HepG2 (cell line): ENCODE measurements around the gene ATRIP. TPM values are rescaled to one million over a fixed set of nuclear protein-coding genes. Genes with fewer than 3 reads are reported as not detected.
A peak's percentile ranks its signal among the peaks of the same experiment; 100 is the strongest.

Source experiments
- ATAD3A ChIP-seq: sonication (generic); formaldehyde crosslinking; IDR thresholded peaks from 2 replicates; pipeline ENCODE4 v1.4.0; 2020; ENCODE audit warnings: missing genetic modification reagents
- BORCS8-MEF2B ChIP-seq: sonication (generic); formaldehyde crosslinking; IDR thresholded peaks from 2 replicates; pipeline ENCODE4 v1.8.0; 2022; ENCODE audit warnings: mild to moderate bottlenecking, missing genetic modification reagents
- E2F5 ChIP-seq: sonication (generic); formaldehyde crosslinking; conservative IDR thresholded peaks from 2 replicates; pipeline ENCODE4 v1.4.0; 2020; ENCODE audit warnings: missing genetic modification reagents
- EED ChIP-seq: sonication (generic); formaldehyde crosslinking; IDR thresholded peaks from 2 replicates; pipeline ENCODE4 v1.5.0; 2020; ENCODE audit warnings: mild to moderate bottlenecking, missing genetic modification reagents
- FIP1L1 ChIP-seq: fragments of 200-400 bp; formaldehyde crosslinking; IDR thresholded peaks from 2 replicates; pipeline ENCODE4 v1.6.1; 2018; ENCODE audit warnings: low read depth, mild to moderate bottlenecking, low read length, moderate library complexity, borderline replicate concordance; ENCODE audit not compliant: insufficient read depth
- GLI4 ChIP-seq: sonication (generic); formaldehyde crosslinking; IDR thresholded peaks from 2 replicates; pipeline ENCODE4 v1.5.1; 2020; ENCODE audit warnings: missing genetic modification reagents, mild to moderate bottlenecking, moderate library complexity, borderline replicate concordance
- GTF3A ChIP-seq: sonication (generic); formaldehyde crosslinking; conservative IDR thresholded peaks from 2 replicates; pipeline ENCODE4 v1.4.0; 2020; ENCODE audit warnings: mild to moderate bottlenecking, missing genetic modification reagents
- HDAC2 ChIP-seq: sonication (generic); formaldehyde crosslinking; IDR thresholded peaks from 2 replicates; pipeline ENCODE4 v1.4.0; 2020; ENCODE audit warnings: missing genetic modification reagents
- HOXA3 ChIP-seq: sonication (generic); formaldehyde crosslinking; IDR thresholded peaks from 2 replicates; pipeline ENCODE4 v1.5.0; 2020; ENCODE audit warnings: missing genetic modification reagents
- KDM2A ChIP-seq: sonication (generic); formaldehyde crosslinking; IDR thresholded peaks from 2 replicates; pipeline ENCODE4 v1.4.0; 2020; ENCODE audit warnings: low read depth, missing genetic modification reagents, borderline replicate concordance
- KDM3A ChIP-seq: IDR thresholded peaks from 2 replicates; pipeline ENCODE4 v1.6.1; 2018; ENCODE audit warnings: low read depth, missing compliant biosample characterization
- KMT2A ChIP-seq: sonication (generic); formaldehyde crosslinking; IDR thresholded peaks from 2 replicates; pipeline ENCODE4 v1.4.0; 2020; ENCODE audit warnings: missing genetic modification reagents
- NCOA5 ChIP-seq: sonication (generic); formaldehyde crosslinking; IDR thresholded peaks from 2 replicates; pipeline ENCODE4 v1.4.0; 2020; ENCODE audit warnings: missing genetic modification reagents
- POLR2A ChIP-seq, 2 experiments: IDR thresholded peaks; 2 replicates each; pipeline ENCODE4 v1.6.1; 2011; ENCODE audit warnings: low read depth in 2 of 2, low read length in 2 of 2, mild to moderate bottlenecking in 1 of 2, moderate library complexity in 1 of 2; ENCODE audit not compliant: insufficient read depth in 1 of 2
- SUZ12 ChIP-seq: fragments of 150-350 bp; IDR thresholded peaks from 2 replicates; pipeline ENCODE4 v1.6.1; 2014; ENCODE audit warnings: low read depth, low read length
- TMF1 ChIP-seq: sonication (generic); formaldehyde crosslinking; IDR thresholded peaks from 2 replicates; pipeline ENCODE4 v1.8.1; 2022; ENCODE audit warnings: low read depth, missing genetic modification reagents
- ZFP36 ChIP-seq: fragments of 150-350 bp; IDR thresholded peaks from 2 replicates; pipeline ENCODE4 v1.6.1; 2018; ENCODE audit warnings: borderline replicate concordance, low read length, low read depth; ENCODE audit not compliant: partially characterized antibody
- ZFX ChIP-seq: sonication (generic); formaldehyde crosslinking; IDR thresholded peaks from 2 replicates; pipeline ENCODE4 v1.4.0; 2020; ENCODE audit warnings: mild to moderate bottlenecking, low read depth, missing genetic modification reagents, moderate library complexity
- ZMYM2 ChIP-seq: sonication (generic); formaldehyde crosslinking; IDR thresholded peaks from 2 replicates; pipeline ENCODE4 v1.8.0; 2022; ENCODE audit warnings: mild to moderate bottlenecking, missing genetic modification reagents
- ZNF24 ChIP-seq: fragments of 450-650 bp; IDR thresholded peaks from 2 replicates; pipeline ENCODE4 v1.6.1; 2017; ENCODE audit warnings: antibody characterized with exemption, mild to moderate bottlenecking
- ZNF282 ChIP-seq: fragments of 450-650 bp; IDR thresholded peaks from 2 replicates; pipeline ENCODE4 v1.6.1; 2018; ENCODE audit not compliant: partially characterized antibody
- ZNF777 ChIP-seq: sonication (generic); formaldehyde crosslinking; IDR thresholded peaks from 2 replicates; pipeline ENCODE4 v1.4.0; 2020; ENCODE audit warnings: missing genetic modification reagents
- ZNF788 ChIP-seq: sonication (generic); formaldehyde crosslinking; IDR thresholded peaks from 2 replicates; pipeline ENCODE4 v1.5.0; 2020; ENCODE audit warnings: mild to moderate bottlenecking, missing genetic modification reagents, borderline replicate concordance
- polyA plus RNA-seq, 8 experiments: library from polyadenylated mRNA; depleted of rRNA in 3 of 8; stranded (reverse) in 7 of 8; unstranded in 1 of 8; fragments of >200 nt; fragmentation: Illumina TruSeq in 4 of 8; extraction: Trizol in 4 of 8; gene quantifications; 2 replicates each; pipeline versions ENCODE4 v1.2.1 to v1.2.3, GENCODE V29; 2011 to 2016; ENCODE audit warnings: low read depth in 4 of 8, missing spikeins in 1 of 8, mixed read lengths in 1 of 8; ENCODE audit not compliant: insufficient read depth in 1 of 8
- total RNA-seq, 5 experiments: library from RNA; depleted of rRNA; stranded (reverse); fragments of >200 nt; fragmentation: Illumina TruSeq; extraction: Trizol; gene quantifications; 2 replicates each; pipeline ENCODE4 v1.2.3, GENCODE V29; 2016; ENCODE audit warnings: low read depth in 1 of 5
- TF ChIP-seq, protein P1 (sequence below), 2 experiments: sonication (generic) in 1 of 2; formaldehyde crosslinking in 1 of 2; IDR thresholded peaks; 2 replicates each; pipeline versions ENCODE4 v1.4.0 to v1.6.1; 2016 to 2020; ENCODE audit warnings: borderline replicate concordance in 1 of 2, low read depth in 1 of 2, mild to moderate bottlenecking in 1 of 2, missing genetic modification reagents in 1 of 2
- TF ChIP-seq, protein P2 (sequence below): sonication (generic); formaldehyde crosslinking; IDR thresholded peaks from 2 replicates; pipeline ENCODE4 v1.4.0; 2020; ENCODE audit warnings: low read depth, mild to moderate bottlenecking, missing genetic modification reagents

ATRIP gene
- total and polyA plus RNA-seq, 2 of the 13 experiments (the other 11 are each of a cell fraction or from before 2014, with no cell fraction given) = 5.1 to 12.5 TPM

DNA sequence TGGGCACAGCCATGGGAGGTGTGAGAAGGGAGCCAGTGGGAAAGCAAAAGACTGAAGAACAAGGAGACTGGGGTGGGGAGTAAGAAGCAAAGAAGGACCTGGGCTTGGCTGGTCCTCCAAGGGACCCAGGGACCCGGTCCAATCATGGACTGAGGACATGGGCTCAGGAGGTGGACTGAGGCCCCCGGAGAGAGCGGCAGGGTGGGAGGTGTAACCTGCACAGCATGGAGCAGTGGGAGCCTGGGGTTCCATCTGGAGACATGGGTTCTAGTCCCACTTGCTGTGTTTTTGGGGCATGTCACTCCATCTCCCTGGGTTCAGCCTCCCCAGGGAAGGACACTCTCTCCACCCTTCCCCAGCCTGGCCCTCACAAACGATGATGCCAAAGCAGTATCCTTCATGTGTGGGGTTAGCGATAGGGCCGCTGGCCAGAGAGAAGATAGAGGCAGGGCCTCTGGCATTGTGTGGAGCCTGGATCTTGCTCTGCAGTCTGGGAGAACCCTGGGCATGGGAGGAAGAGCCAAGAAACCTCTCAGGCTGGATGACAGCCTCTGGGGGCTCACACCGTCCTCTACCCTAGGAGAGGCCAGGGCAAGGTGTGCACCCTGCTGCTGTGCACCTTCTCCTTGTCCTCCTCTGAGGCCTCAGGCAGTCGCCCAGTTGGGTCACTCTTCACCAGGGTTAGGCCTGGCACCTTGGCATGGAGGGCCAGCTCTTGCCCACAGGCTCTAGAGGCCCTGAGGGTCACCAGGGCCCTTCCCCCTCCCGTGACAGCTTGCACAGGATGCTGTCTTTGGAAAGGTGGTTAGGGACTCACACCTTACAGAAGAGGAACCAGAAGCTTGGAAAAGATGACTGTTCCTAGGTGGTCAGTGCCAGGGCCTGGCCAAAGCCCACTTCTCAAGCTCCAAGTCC is 48.5 kb upstream of the ATRIP start (continued):
- TF ChIP-seq GLI4 (CRISPR knock-in tag) (no peak), KMT2A (CRISPR knock-in tag) (no peak), SUZ12 (no peak), TMF1 (CRISPR knock-in tag) (no peak), GTF3A (CRISPR knock-in tag) (no peak), HDAC2 (CRISPR knock-in tag) (no peak), NCOA5 (CRISPR knock-in tag) (0 out of 2 replicates have a peak, but pooled peaks have one; percentile 17), EED (CRISPR knock-in tag) (no peak), ZMYM2 (CRISPR knock-in tag) (no peak), ZFX (no peak), E2F5 (CRISPR knock-in tag) (no peak), ZNF282 (no peak), ZNF788 (CRISPR knock-in tag) (no peak), KDM3A (no peak), ZFP36 (no peak), POLR2A (IDR thresholded peaks at IDR 0.05; ENCODE audit: insufficient read depth in 1 of 2, low read depth in 2 of 2, low read length in 2 of 2) (peak; percentile 14 to 17; a peak in 1 of 4 replicates), FIP1L1 (no peak), ATAD3A (CRISPR knock-in tag) (no peak), KDM2A (peak; percentile 75; the same call in 1 of the 2 replicates), ZNF777 (CRISPR knock-in tag) (no peak), BORCS8-MEF2B (CRISPR knock-in tag) (no peak; the same call in 1 of the 2 replicates), ZNF24 (no peak), HOXA3 (CRISPR knock-in tag) (no peak)
- TF ChIP-seq, protein P1, sequence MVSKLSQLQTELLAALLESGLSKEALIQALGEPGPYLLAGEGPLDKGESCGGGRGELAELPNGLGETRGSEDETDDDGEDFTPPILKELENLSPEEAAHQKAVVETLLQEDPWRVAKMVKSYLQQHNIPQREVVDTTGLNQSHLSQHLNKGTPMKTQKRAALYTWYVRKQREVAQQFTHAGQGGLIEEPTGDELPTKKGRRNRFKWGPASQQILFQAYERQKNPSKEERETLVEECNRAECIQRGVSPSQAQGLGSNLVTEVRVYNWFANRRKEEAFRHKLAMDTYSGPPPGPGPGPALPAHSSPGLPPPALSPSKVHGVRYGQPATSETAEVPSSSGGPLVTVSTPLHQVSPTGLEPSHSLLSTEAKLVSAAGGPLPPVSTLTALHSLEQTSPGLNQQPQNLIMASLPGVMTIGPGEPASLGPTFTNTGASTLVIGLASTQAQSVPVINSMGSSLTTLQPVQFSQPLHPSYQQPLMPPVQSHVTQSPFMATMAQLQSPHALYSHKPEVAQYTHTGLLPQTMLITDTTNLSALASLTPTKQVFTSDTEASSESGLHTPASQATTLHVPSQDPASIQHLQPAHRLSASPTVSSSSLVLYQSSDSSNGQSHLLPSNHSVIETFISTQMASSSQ (IDR thresholded peaks at IDR 0.05; ENCODE audit: low read depth) = no peak
- TF ChIP-seq, protein P1 (CRISPR knock-in tag; IDR thresholded peaks at IDR 0.05; ENCODE audit: borderline replicate concordance) = no peak
- TF ChIP-seq, protein P2, sequence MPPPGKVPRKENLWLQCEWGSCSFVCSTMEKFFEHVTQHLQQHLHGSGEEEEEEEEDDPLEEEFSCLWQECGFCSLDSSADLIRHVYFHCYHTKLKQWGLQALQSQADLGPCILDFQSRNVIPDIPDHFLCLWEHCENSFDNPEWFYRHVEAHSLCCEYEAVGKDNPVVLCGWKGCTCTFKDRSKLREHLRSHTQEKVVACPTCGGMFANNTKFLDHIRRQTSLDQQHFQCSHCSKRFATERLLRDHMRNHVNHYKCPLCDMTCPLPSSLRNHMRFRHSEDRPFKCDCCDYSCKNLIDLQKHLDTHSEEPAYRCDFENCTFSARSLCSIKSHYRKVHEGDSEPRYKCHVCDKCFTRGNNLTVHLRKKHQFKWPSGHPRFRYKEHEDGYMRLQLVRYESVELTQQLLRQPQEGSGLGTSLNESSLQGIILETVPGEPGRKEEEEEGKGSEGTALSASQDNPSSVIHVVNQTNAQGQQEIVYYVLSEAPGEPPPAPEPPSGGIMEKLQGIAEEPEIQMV (CRISPR knock-in tag) = no peak
